Prostate gland (tissue), 2 donors: ENCODE results near the gene SHKBP1. TPM values are rescaled to one million over a fixed set of nuclear protein-coding genes. Genes with fewer than 3 reads are reported as not detected.

ENCODE experiments used
- DNase-seq: peaks from one replicate; pipeline ENCODE4 v3.0.0-alpha.2; 2019; ENCODE audit warnings: low spot score
- H3K27ac ChIP-seq, 2 donors: fragments of 200-600 bp; sonication (generic); 2 replicates each; pipeline ENCODE4 v1.5.1; 2017 to 2019
- H3K27me3 ChIP-seq: fragments of 200-600 bp; sonication (generic); replicated peaks from 2 replicates; pipeline ENCODE4 v1.5.1; 2019; ENCODE audit not compliant: insufficient read depth
- H3K36me3 ChIP-seq, 2 donors: fragments of 200-600 bp; sonication (generic); 1 replicate in 1 of 2; 2 replicates in 1 of 2; pipeline versions ENCODE4 v1.5.1 to v1.8.1; 2017 to 2019
- H3K4me1 ChIP-seq: fragments of 200-600 bp; sonication (generic); replicated peaks from 2 replicates; pipeline ENCODE4 v1.5.1; 2019
- H3K4me3 ChIP-seq, 2 donors: fragments of 200-600 bp; sonication (generic); 2 replicates each; pipeline ENCODE4 v1.5.1; 2017 to 2019
- H3K9me3 ChIP-seq: fragments of 200-600 bp; sonication (generic); 2 replicates; pipeline ENCODE4 v1.5.1; 2017
- CTCF ChIP-seq, 4 experiments: fragments of 200-600 bp in 2 of 4; fragments of 450-650 bp in 2 of 4; sonication (generic) in 2 of 4; IDR thresholded peaks; 1 replicate in 3 of 4; 2 replicates in 1 of 4; pipeline ENCODE4 v1.5.1; 2016 to 2019; ENCODE audit warnings: antibody characterized with exemption in 4 of 4, mild to moderate bottlenecking in 2 of 4, moderate library complexity in 2 of 4
- POLR2A ChIP-seq: fragments of 450-650 bp; IDR thresholded peaks from one replicate; pipeline ENCODE4 v1.6.1; 2016; ENCODE audit warnings: antibody characterized with exemption, mild to moderate bottlenecking
- POLR2AphosphoS5 ChIP-seq: sonication (generic); formaldehyde crosslinking; IDR thresholded peaks from one replicate; pipeline ENCODE4 v1.6.1; 2017; ENCODE audit warnings: antibody characterized with exemption
- WGBS: methylation state at CpG from one replicate; pipeline ENCODE4 v1.1.5; 2018; 5-methylcytosine and 5-hydroxymethylcytosine counted together
- intact Hi-C: fragments of 100-400 bp; cut with DNase I; formaldehyde crosslinking; loops from one replicate; pipeline ENCODE4 v1.14.2; 2022
- total RNA-seq, 2 donors: library from RNA; depleted of rRNA; stranded (reverse); fragments of >200 nt; gene quantifications; one replicate each; pipeline ENCODE4 v1.1.0, GENCODE V29; 2016

Gene SHKBP1
- total RNA-seq, 2 donors from 2014 or later = 54.6 to 91.6 TPM

- no peaks in the 10 kb centered on the region for H3K36me3 ChIP-seq
- H3K27me3 ChIP-seq = no peaks in the 10 kb centered on the region
- DNase-seq = peak; percentile 61
- no peaks in the 10 kb centered on the region for H3K9me3 ChIP-seq
- TF ChIP-seq POLR2AphosphoS5 (no peak), POLR2A (no peak), CTCF (IDR thresholded peaks at IDR 0.05) (no peak)
- H3K4me3 ChIP-seq = no peak overlapping the region
- H3K4me1 ChIP-seq = no peaks in the 10 kb centered on the region
- intact Hi-C loops = no loop called here
- H3K27ac ChIP-seq = peak overlapping the region; percentile 74 to 79
- WGBS = 34% methylated on average over 15 of the region's 15 CpGs
Measured at GRCh38 chr19:40611096-40611495, 34.4 kb downstream of the SHKBP1 start.

- WGBS = 95% methylated on average over 10 of the region's 10 CpGs
- intact Hi-C loops = no loop called here
- no peaks in the 10 kb centered on the region for H3K36me3 ChIP-seq
Measured at GRCh38 chr19:40611900-40612698, 35.4 kb downstream of the SHKBP1 start.

GRCh38 chr19:40612831-40613689 lies 36.4 kb downstream of the SHKBP1 start:
- H3K36me3 ChIP-seq = no peaks in the 10 kb centered on the region
- H3K27ac ChIP-seq = peak overlapping the region; percentile 77 to 86
- H3K27me3 ChIP-seq = no peaks in the 10 kb centered on the region
- H3K4me3 ChIP-seq = peak overlapping the region; percentile 46 to 48
- intact Hi-C loops = no loop called here
- DNase-seq = peak; percentile 37
- WGBS = 38% methylated on average over 50 of the region's 50 CpGs
- no peaks in the 10 kb centered on the region for H3K9me3 ChIP-seq
- TF ChIP-seq POLR2AphosphoS5 (no peak), POLR2A (no peak), CTCF (IDR thresholded peaks at IDR 0.05) (no peak)
- no peaks in the 10 kb centered on the region for H3K4me1 ChIP-seq

More at GRCh38 chr19:40611900-40612698, 35.4 kb downstream of the SHKBP1 start:
- no peak overlapping the region for H3K4me3 ChIP-seq
- H3K27ac ChIP-seq = peak overlapping the region in 1 of 2 donors; percentile 79
- no peak for TF ChIP-seq POLR2A
- TF ChIP-seq POLR2AphosphoS5 = no peak
- TF ChIP-seq CTCF (IDR thresholded peaks at IDR 0.05) = no peak
- no peaks in the 10 kb centered on the region for H3K9me3 ChIP-seq
- DNase-seq = no peak
- H3K4me1 ChIP-seq = no peaks in the 10 kb centered on the region
- no peaks in the 10 kb centered on the region for H3K27me3 ChIP-seq

- peak overlapping the region; percentile 46 to 48 for H3K4me3 ChIP-seq
- H3K4me1 ChIP-seq = no peaks in the 10 kb centered on the region
- intact Hi-C loops = no loop called here
- 4% methylated on average over 67 of the region's 67 CpGs for WGBS
- peak overlapping the region; percentile 77 to 86 for H3K27ac ChIP-seq
- H3K9me3 ChIP-seq = no peaks in the 10 kb centered on the region
- H3K36me3 ChIP-seq = no peaks in the 10 kb centered on the region
- TF ChIP-seq CTCF (IDR thresholded peaks at IDR 0.05) (no peak), POLR2AphosphoS5 (peak; percentile 55), POLR2A (peak; percentile 51)
- no peaks in the 10 kb centered on the region for H3K27me3 ChIP-seq
- DNase-seq = peak; percentile 77
Measured at GRCh38 chr19:40613690-40614621, 37.3 kb downstream of the SHKBP1 start.
